ENCODE measurements around the gene KRT16. TPM values are rescaled to one million over a fixed set of nuclear protein-coding genes. Genes with fewer than 3 reads are reported as not detected.

KRT16 gene
- total RNA-seq, 1 experiment from 2014 or later = not detected

DNA sequence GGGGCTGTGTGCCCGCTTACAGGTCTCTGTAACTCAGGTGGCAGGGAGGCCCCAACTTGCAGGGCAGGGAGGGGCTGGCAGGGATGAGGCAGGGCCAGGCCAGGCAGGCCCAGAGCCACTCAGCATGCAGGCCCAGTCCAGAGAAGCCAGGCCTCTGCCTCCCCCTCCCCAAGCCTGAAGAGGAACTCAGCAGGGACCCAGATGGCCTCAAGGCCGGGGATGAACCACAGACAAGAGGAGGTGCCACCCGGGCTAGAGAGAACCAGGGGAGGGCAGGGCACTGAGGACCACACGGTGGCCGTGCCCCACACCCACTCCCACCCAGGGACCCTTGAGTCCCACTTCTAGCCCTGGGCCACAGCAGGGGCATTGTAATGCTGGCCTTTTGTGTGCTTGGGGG is 46.3 kb upstream of the KRT16 start:
- POLR2A ChIA-PET (ENCODE audit: low non-redundant PET) = no interaction called here
- Histone ChIP-seq H3K4me3 (ENCODE audit: low read depth, low read length, poor library complexity, severe bottlenecking) (no peak overlapping the region), H3K36me3 (ENCODE audit: insufficient read depth, low read length, poor library complexity, severe bottlenecking) (no peaks in the 10 kb centered on the region), H3K27me3 (replicated peaks; ENCODE audit: insufficient read depth, low read depth, low read length, poor library complexity) (no peaks in the 10 kb centered on the region), H3K4me1 (ENCODE audit: insufficient read depth, low read length, poor library complexity, severe bottlenecking) (no peaks in the 10 kb centered on the region), H3K27ac (ENCODE audit: low read depth, low read length, poor library complexity, severe bottlenecking) (no peak overlapping the region), H3K9me3 (ENCODE audit: low read depth, low read length, poor library complexity, severe bottlenecking) (no peaks in the 10 kb centered on the region)
- intact Hi-C loops (cut with micrococcal nuclease; ENCODE audit: unreplicated experiment) = no loop called here
- CTCF ChIA-PET = no interaction called here
- no peak for TF ChIP-seq EZH2 (IDR thresholded peaks at IDR 0.05; ENCODE audit: borderline replicate concordance, low read depth, low read length, poor library complexity, severe bottlenecking)
- TF ChIP-seq, protein P1, sequence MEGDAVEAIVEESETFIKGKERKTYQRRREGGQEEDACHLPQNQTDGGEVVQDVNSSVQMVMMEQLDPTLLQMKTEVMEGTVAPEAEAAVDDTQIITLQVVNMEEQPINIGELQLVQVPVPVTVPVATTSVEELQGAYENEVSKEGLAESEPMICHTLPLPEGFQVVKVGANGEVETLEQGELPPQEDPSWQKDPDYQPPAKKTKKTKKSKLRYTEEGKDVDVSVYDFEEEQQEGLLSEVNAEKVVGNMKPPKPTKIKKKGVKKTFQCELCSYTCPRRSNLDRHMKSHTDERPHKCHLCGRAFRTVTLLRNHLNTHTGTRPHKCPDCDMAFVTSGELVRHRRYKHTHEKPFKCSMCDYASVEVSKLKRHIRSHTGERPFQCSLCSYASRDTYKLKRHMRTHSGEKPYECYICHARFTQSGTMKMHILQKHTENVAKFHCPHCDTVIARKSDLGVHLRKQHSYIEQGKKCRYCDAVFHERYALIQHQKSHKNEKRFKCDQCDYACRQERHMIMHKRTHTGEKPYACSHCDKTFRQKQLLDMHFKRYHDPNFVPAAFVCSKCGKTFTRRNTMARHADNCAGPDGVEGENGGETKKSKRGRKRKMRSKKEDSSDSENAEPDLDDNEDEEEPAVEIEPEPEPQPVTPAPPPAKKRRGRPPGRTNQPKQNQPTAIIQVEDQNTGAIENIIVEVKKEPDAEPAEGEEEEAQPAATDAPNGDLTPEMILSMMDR (conservative IDR thresholded peaks at IDR 0.05; ENCODE audit: low read depth, low read length) = no peak
- no TSS peak for BruUV-seq (replicated peaks)
- DNase-seq (ENCODE audit: low spot score) = no peak

DNA sequence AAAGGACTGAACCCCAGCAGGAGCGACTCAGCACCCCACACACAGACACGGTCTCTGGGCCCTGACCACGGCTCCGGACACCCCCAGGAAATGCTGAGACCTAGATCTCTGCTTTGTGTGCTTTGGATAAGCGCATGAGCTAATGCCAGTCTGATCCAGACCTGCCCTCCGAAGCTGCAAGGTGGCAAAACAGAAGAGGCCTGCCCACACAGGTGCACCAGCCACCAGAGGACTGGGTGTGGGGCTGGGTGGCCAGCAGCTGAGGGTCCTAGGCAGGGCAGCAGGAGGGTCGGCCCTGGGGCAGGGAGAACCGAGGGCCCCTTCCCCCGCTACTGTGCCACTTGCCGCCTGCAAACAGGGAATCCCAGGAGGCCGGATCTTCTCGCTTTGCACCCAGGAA is 45.4 kb upstream of the KRT16 start:
- POLR2A ChIA-PET (ENCODE audit: low non-redundant PET) = no interaction called here
- H3K27ac ChIP-seq (ENCODE audit: low read depth, low read length, poor library complexity, severe bottlenecking) = no peak overlapping the region
- no peak for TF ChIP-seq EZH2 (IDR thresholded peaks at IDR 0.05; ENCODE audit: borderline replicate concordance, low read depth, low read length, poor library complexity, severe bottlenecking)
- no TSS peak for BruUV-seq (replicated peaks)
- no peak for DNase-seq (ENCODE audit: low spot score)
- intact Hi-C loops (cut with micrococcal nuclease; ENCODE audit: unreplicated experiment) = no loop called here
- no peaks in the 10 kb centered on the region for H3K36me3 ChIP-seq (ENCODE audit: insufficient read depth, low read length, poor library complexity, severe bottlenecking)
- H3K27me3 ChIP-seq (replicated peaks; ENCODE audit: insufficient read depth, low read depth, low read length, poor library complexity) = no peaks in the 10 kb centered on the region
- CTCF ChIA-PET = no interaction called here
- no peak overlapping the region for H3K4me3 ChIP-seq (ENCODE audit: low read depth, low read length, poor library complexity, severe bottlenecking)
- H3K4me1 ChIP-seq (ENCODE audit: insufficient read depth, low read length, poor library complexity, severe bottlenecking) = no peaks in the 10 kb centered on the region
- H3K9me3 ChIP-seq (ENCODE audit: low read depth, low read length, poor library complexity, severe bottlenecking) = no peaks in the 10 kb centered on the region

DNA sequence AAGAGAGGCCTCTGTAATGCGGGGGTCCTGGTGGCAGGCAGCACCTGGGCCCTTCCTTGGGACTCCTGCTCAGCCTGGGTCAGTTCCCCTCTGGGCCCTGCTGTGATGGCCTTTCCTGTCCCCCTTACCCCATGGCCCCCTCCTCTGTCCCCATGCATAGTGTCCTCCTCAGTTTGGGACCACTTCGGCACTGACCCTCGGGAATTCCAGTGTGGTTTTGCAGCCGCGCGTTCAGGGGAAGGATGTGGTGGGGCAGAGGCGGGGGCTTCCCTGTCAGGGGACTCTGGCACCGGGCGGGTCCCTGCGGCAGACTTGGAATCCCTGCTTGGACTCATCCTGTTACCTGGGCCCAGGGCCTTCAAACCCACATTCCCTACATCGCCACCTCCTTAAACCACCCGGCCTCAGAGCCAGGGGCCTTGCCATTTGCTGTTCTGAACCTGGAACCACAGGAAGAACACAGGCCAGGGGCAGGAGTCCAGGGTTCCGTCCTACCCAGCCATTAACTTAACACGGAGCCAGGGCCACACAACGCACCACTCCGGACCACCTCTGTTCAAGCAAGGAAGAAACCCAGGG is 44.7 kb upstream of the KRT16 start:
- H3K4me1 ChIP-seq (ENCODE audit: insufficient read depth, low read length, poor library complexity, severe bottlenecking) = no peaks in the 10 kb centered on the region
- TF ChIP-seq, protein P1 (conservative IDR thresholded peaks at IDR 0.05; ENCODE audit: low read depth, low read length) = no peak
- no peaks in the 10 kb centered on the region for H3K9me3 ChIP-seq (ENCODE audit: low read depth, low read length, poor library complexity, severe bottlenecking)
- DNase-seq (ENCODE audit: low spot score) = no peak
- H3K4me3 ChIP-seq (ENCODE audit: low read depth, low read length, poor library complexity, severe bottlenecking) = no peak overlapping the region
- BruUV-seq (replicated peaks) = no TSS peak
- H3K27ac ChIP-seq (ENCODE audit: low read depth, low read length, poor library complexity, severe bottlenecking) = no peak overlapping the region
- CTCF ChIA-PET = no interaction called here
- no peaks in the 10 kb centered on the region for H3K36me3 ChIP-seq (ENCODE audit: insufficient read depth, low read length, poor library complexity, severe bottlenecking)
- intact Hi-C loops (cut with micrococcal nuclease; ENCODE audit: unreplicated experiment) = no loop called here
- no peaks in the 10 kb centered on the region for H3K27me3 ChIP-seq (replicated peaks; ENCODE audit: insufficient read depth, low read depth, low read length, poor library complexity)
- POLR2A ChIA-PET (ENCODE audit: low non-redundant PET) = no interaction called here

DNA sequence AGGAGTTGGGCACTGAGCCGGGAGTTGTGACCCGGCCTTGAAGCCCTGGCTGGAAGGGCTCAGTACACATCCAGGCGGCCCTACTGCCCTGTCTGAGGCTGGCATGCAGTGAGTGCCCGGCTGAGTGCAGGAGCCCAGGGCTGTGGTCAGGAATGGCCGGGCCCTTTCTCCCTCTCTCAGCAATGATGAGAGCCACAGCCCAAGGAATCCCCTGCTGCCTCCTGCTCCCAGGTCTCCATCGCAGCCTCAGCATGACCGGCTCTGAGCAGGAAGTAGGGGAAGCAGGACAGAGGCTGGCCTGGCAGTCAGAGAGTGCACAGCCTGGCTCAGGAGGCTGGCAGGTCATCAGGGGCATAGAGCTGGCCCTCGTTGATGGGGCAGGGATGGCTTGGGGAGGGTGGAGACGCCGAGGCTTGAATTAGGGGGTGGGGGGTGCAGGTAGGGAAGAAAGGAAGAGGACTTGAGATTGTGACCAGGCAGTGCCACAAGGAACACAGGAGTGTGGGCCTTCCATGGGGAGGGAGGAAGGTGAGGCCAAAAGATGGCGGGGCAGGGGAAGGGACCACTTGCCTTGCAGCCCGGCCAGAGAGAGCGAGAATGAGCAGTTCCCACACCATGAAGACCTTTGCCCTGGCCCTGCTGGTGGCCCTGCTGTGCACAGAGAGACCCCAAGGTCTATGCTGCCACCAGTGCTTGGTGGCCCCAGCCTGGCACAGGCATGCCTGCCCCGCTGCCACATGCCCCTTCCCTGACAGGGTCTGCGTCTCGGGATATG is 43.9 kb upstream of the KRT16 start:
- no peak for TF ChIP-seq EZH2 (IDR thresholded peaks at IDR 0.05; ENCODE audit: borderline replicate concordance, low read depth, low read length, poor library complexity, severe bottlenecking)
- TF ChIP-seq, protein P1 (conservative IDR thresholded peaks at IDR 0.05; ENCODE audit: low read depth, low read length) = no peak
- CTCF ChIA-PET = no interaction called here
- Histone ChIP-seq H3K4me3 (ENCODE audit: low read depth, low read length, poor library complexity, severe bottlenecking) (no peak overlapping the region), H3K36me3 (ENCODE audit: insufficient read depth, low read length, poor library complexity, severe bottlenecking) (no peaks in the 10 kb centered on the region), H3K27ac (ENCODE audit: low read depth, low read length, poor library complexity, severe bottlenecking) (no peak overlapping the region), H3K4me1 (ENCODE audit: insufficient read depth, low read length, poor library complexity, severe bottlenecking) (no peaks in the 10 kb centered on the region), H3K9me3 (ENCODE audit: low read depth, low read length, poor library complexity, severe bottlenecking) (no peaks in the 10 kb centered on the region), H3K27me3 (replicated peaks; ENCODE audit: insufficient read depth, low read depth, low read length, poor library complexity) (no peaks in the 10 kb centered on the region)
- POLR2A ChIA-PET (ENCODE audit: low non-redundant PET) = no interaction called here
- intact Hi-C loops (cut with micrococcal nuclease; ENCODE audit: unreplicated experiment) = no loop called here
- BruUV-seq (replicated peaks) = no TSS peak
- no peak for DNase-seq (ENCODE audit: low spot score)
